K562 (cell line): ENCODE data around the gene TMEM120A. TPM values are rescaled to one million over a fixed set of nuclear protein-coding genes. Genes with fewer than 3 reads are reported as not detected.

Experiments used
- DIDO1 ChIP-seq: fragments of 450-650 bp; IDR thresholded peaks from 2 replicates; pipeline ENCODE4 v1.6.1; 2016; ENCODE audit warnings: low read depth, missing biosample characterization, missing genetic modification characterization
- FOXP1 ChIP-seq: sonication (generic); formaldehyde crosslinking; IDR thresholded peaks from 2 replicates; pipeline ENCODE4 v1.8.0; 2022; ENCODE audit warnings: mild to moderate bottlenecking, missing genetic modification reagents
- HMGN3 ChIP-seq: IDR thresholded peaks from 2 replicates; pipeline ENCODE4 v1.6.1; 2011; ENCODE audit warnings: borderline replicate concordance, low read depth, mild to moderate bottlenecking, mixed read lengths, low read length; ENCODE audit not compliant: insufficient read length; ENCODE audit errors: extremely low read depth
- LARP7 ChIP-seq: fragments of 450-650 bp; IDR thresholded peaks from 2 replicates; pipeline ENCODE4 v1.6.1; 2016
- LCOR ChIP-seq: sonication (generic); formaldehyde crosslinking; IDR thresholded peaks from 2 replicates; pipeline ENCODE4 v1.8.0; 2022; ENCODE audit warnings: mild to moderate bottlenecking, missing genetic modification reagents
- MEF2D ChIP-seq: conservative IDR thresholded peaks from 2 replicates; pipeline ENCODE4 v1.6.1; 2016; ENCODE audit warnings: low read depth, missing genetic modification characterization, missing compliant biosample characterization
- NCOA1 ChIP-seq: fragments of 450-650 bp; IDR thresholded peaks from 2 replicates; pipeline ENCODE4 v1.6.1; 2016; ENCODE audit warnings: low read depth
- POLR2H ChIP-seq: IDR thresholded peaks from 2 replicates; pipeline ENCODE4 v1.6.1; 2016; ENCODE audit warnings: missing genetic modification characterization, low read depth, mild to moderate bottlenecking, control low read depth, missing compliant biosample characterization, moderate library complexity
- ZZZ3 ChIP-seq: fragments of 450-650 bp; IDR thresholded peaks from 2 replicates; pipeline ENCODE4 v1.6.1; 2016; ENCODE audit warnings: antibody characterized with exemption, mild to moderate bottlenecking, moderate library complexity
- polyA plus RNA-seq, 8 experiments: library from polyadenylated mRNA; depleted of rRNA in 4 of 8; stranded (reverse) in 5 of 8; unstranded in 3 of 8; fragments of >200 nt; fragmentation: Nextera tagmentation in 2 of 8; fragmentation: Illumina TruSeq in 1 of 8; extraction: Ambion mirVana in 2 of 8; extraction: Trizol in 1 of 8; gene quantifications; 2 replicates each; pipeline versions ENCODE4 v1.2.1 to v1.2.3, GENCODE V29; 2011 to 2014; ENCODE audit warnings: inconsistent platforms in 1 of 8, missing spikeins in 1 of 8
- total RNA-seq, 7 experiments: library from RNA; depleted of rRNA in 6 of 7; stranded (reverse); fragments of >200 nt in 6 of 7; fragmentation: Illumina TruSeq in 2 of 7; extraction: Trizol in 2 of 7; gene quantifications; 2 replicates each; pipeline versions ENCODE4 v1.2.1 to v1.2.3, GENCODE V29; 2011 to 2021; ENCODE audit warnings: low replicate concordance in 1 of 7
- TF ChIP-seq, protein P1 (sequence below): IDR thresholded peaks from 3 replicates; pipeline ENCODE4 v1.6.1; 2011; ENCODE audit warnings: borderline replicate concordance, mild to moderate bottlenecking; ENCODE audit not compliant: insufficient read length, insufficient read depth
- TF ChIP-seq, protein P2 (sequence below): fragments of 250-450 bp; sonication (Bioruptor Pico); IDR thresholded peaks from 2 replicates; pipeline ENCODE4 v1.8.0; 2021; ENCODE audit warnings: borderline replicate concordance, mild to moderate bottlenecking, moderate library complexity; ENCODE audit not compliant: poor library complexity, severe bottlenecking
- TF ChIP-seq, protein P3 (sequence below): fragments of 450-650 bp; IDR thresholded peaks from 2 replicates; pipeline ENCODE4 v1.6.1; 2016; ENCODE audit warnings: low read depth, mild to moderate bottlenecking, moderate library complexity
- TF ChIP-seq, protein P4 (sequence below): fragments of 250-450 bp; sonication (Bioruptor Pico); IDR thresholded peaks from 2 replicates; pipeline ENCODE4 v1.8.0; 2022; ENCODE audit warnings: inconsistent platforms
- TF ChIP-seq, protein P5 (sequence below): fragments of 450-650 bp; IDR thresholded peaks from 2 replicates; pipeline ENCODE4 v1.6.1; 2016; ENCODE audit warnings: low read depth

TMEM120A gene
- total and polyA plus RNA-seq, 9 of the 15 experiments (the other 6 are each of a cell fraction or from before 2014, with no cell fraction given) = 2.3 to 90.2 (median 22.9) TPM

DNA sequence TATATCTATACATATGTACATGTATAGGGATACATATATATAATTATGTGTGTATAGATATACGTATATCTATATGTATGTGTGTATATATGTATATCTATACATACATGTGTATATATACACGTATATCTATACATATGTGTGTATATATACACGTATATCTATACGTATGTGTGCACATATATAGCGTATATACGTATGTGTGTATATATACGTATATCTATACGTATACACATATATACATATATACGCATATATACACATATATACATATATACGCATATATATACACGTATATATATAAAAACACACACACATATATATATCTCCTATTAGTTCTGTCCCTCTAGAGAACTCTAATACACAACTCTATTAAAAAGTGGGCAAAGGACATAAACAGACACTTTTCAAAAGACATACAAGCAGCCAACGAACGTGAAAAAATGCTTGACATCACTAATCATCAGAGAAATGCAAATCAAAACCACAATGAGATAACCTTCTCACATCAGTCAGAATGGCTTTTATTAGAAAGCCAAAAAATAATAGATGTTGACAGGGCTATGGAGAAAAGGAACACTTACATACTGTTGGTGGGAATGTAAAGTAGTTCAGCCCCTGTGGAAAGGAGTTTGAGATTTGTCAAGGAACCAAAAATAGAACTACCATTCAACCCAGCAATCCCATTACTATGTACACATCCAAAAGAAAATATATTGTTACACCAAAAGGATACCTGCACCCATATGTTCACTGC, 22.0 kb upstream of the TMEM120A start (continued):
- TF ChIP-seq ZZZ3 = no peak
- no peak for TF ChIP-seq MEF2D (tag)
- no peak for TF ChIP-seq DIDO1 (tag)
- no peak for TF ChIP-seq FOXP1 (CRISPR knock-in tag)
- TF ChIP-seq, protein P1, sequence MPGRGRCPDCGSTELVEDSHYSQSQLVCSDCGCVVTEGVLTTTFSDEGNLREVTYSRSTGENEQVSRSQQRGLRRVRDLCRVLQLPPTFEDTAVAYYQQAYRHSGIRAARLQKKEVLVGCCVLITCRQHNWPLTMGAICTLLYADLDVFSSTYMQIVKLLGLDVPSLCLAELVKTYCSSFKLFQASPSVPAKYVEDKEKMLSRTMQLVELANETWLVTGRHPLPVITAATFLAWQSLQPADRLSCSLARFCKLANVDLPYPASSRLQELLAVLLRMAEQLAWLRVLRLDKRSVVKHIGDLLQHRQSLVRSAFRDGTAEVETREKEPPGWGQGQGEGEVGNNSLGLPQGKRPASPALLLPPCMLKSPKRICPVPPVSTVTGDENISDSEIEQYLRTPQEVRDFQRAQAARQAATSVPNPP = no peak
- TF ChIP-seq, protein P2, sequence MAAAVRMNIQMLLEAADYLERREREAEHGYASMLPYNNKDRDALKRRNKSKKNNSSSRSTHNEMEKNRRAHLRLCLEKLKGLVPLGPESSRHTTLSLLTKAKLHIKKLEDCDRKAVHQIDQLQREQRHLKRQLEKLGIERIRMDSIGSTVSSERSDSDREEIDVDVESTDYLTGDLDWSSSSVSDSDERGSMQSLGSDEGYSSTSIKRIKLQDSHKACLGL (CRISPR knock-in tag) = peak; percentile 52
- TF ChIP-seq, protein P3, sequence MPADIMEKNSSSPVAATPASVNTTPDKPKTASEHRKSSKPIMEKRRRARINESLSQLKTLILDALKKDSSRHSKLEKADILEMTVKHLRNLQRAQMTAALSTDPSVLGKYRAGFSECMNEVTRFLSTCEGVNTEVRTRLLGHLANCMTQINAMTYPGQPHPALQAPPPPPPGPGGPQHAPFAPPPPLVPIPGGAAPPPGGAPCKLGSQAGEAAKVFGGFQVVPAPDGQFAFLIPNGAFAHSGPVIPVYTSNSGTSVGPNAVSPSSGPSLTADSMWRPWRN = no peak
- TF ChIP-seq LARP7 = no peak
- no peak for TF ChIP-seq NCOA1
- TF ChIP-seq, protein P4, sequence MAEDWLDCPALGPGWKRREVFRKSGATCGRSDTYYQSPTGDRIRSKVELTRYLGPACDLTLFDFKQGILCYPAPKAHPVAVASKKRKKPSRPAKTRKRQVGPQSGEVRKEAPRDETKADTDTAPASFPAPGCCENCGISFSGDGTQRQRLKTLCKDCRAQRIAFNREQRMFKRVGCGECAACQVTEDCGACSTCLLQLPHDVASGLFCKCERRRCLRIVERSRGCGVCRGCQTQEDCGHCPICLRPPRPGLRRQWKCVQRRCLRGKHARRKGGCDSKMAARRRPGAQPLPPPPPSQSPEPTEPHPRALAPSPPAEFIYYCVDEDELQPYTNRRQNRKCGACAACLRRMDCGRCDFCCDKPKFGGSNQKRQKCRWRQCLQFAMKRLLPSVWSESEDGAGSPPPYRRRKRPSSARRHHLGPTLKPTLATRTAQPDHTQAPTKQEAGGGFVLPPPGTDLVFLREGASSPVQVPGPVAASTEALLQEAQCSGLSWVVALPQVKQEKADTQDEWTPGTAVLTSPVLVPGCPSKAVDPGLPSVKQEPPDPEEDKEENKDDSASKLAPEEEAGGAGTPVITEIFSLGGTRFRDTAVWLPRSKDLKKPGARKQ (CRISPR knock-in tag) = peak; percentile 74; the same call in 1 of the 2 replicates
- TF ChIP-seq, protein P5, sequence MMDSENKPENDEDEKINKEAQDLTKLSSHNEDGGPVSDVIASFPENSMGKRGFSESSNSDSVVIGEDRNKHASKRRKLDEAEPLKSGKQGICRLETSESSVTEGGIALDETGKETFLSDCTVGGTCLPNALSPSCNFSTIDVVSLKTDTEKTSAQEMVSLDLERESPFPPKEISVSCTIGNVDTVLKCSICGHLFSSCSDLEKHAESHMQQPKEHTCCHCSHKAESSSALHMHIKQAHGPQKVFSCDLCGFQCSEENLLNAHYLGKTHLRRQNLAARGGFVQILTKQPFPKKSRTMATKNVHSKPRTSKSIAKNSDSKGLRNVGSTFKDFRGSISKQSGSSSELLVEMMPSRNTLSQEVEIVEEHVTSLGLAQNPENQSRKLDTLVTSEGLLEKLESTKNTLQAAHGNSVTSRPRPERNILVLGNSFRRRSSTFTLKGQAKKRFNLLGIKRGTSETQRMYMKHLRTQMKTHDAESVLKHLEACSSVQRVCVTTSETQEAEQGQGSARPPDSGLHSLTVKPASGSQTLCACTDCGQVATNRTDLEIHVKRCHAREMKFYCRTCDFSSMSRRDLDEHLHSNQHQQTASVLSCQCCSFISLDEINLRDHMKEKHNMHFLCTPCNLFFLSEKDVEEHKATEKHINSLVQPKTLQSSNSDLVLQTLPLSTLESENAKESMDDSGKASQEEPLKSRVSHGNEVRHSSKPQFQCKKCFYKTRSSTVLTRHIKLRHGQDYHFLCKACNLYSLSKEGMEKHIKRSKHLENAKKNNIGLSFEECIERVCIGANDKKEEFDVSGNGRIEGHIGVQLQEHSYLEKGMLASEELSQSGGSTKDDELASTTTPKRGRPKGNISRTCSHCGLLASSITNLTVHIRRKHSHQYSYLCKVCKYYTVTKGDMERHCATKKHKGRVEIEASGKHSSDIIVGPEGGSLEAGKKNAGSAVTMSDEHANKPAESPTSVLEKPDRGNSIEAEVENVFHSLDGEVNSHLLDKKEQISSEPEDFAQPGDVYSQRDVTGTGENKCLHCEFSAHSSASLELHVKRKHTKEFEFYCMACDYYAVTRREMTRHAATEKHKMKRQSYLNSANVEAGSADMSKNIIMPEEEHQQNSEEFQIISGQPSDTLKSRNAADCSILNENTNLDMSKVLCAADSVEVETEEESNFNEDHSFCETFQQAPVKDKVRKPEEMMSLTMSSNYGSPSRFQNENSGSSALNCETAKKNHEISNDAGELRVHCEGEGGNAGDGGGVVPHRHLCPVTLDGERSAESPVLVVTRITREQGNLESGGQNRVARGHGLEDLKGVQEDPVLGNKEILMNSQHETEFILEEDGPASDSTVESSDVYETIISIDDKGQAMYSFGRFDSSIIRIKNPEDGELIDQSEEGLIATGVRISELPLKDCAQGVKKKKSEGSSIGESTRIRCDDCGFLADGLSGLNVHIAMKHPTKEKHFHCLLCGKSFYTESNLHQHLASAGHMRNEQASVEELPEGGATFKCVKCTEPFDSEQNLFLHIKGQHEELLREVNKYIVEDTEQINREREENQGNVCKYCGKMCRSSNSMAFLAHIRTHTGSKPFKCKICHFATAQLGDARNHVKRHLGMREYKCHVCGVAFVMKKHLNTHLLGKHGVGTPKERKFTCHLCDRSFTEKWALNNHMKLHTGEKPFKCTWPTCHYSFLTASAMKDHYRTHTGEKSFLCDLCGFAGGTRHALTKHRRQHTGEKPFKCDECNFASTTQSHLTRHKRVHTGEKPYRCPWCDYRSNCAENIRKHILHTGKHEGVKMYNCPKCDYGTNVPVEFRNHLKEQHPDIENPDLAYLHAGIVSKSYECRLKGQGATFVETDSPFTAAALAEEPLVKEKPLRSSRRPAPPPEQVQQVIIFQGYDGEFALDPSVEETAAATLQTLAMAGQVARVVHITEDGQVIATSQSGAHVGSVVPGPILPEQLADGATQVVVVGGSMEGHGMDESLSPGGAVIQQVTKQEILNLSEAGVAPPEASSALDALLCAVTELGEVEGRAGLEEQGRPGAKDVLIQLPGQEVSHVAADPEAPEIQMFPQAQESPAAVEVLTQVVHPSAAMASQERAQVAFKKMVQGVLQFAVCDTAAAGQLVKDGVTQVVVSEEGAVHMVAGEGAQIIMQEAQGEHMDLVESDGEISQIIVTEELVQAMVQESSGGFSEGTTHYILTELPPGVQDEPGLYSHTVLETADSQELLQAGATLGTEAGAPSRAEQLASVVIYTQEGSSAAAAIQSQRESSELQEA = no peak
- TF ChIP-seq HMGN3 = no peak
- no peak for TF ChIP-seq LCOR (CRISPR knock-in tag)
- TF ChIP-seq POLR2H (tag) = no peak
- TF ChIP-seq, all 486 proteins: peak for 69
